ENCODE data around the gene RTP1.

GRCh38 chr3:187210545-187211327 lies 13.4 kb downstream of the RTP1 start:
- no peak for TF ChIP-seq CTCF (IDR thresholded peaks at IDR 0.05)
- no peak for TF ChIP-seq POLR2A (IDR thresholded peaks at IDR 0.05)

All from thyroid gland (tissue), 4 donors.